GM12874 (cell line): ENCODE results near the gene PDE6B.

Experiments
- TF ChIP-seq, protein P1 (sequence below): IDR thresholded peaks from 2 replicates; pipeline ENCODE4 v1.5.1; 2011; ENCODE audit warnings: low read depth, mild to moderate bottlenecking, control low read depth, low read length, moderate library complexity; ENCODE audit not compliant: insufficient read depth

The PDE6B gene

DNA sequence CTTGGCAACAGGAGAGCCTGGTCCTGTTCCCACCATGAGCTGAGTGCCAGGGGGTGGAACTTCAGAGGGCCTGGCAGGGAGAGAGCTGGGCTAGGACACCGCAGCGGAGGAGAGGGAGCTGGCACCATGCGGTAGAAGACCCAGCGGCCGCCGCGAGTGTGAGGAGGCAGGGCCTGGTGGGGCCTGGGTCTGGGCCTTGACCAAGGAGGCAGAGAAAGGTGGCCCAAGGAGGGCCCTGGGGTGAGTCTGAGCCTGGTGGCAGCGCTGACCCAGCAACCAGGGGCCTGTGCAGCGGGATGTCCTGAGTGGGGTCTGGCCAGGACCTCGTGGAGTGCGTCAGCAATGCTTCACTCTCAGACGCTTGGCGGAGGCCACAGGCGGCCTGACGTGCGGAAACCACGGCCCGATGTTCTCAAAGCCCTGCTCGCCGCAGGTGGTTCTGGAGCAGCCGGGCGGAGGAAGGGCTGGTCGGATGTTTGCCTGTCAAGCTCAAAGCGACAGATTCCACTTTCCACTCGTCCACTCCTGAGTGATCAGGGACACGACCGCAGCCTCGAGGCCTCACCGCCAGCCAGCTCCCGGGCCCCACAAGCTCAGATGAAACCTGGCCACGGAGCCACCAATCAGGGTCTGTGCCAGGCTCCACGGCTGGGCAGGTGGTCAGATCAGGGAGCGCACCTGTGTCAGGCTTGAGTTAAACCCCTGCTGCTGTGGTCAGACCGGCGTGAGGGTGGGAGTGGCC is 27.9 kb downstream of the PDE6B start:
- TF ChIP-seq, protein P1, sequence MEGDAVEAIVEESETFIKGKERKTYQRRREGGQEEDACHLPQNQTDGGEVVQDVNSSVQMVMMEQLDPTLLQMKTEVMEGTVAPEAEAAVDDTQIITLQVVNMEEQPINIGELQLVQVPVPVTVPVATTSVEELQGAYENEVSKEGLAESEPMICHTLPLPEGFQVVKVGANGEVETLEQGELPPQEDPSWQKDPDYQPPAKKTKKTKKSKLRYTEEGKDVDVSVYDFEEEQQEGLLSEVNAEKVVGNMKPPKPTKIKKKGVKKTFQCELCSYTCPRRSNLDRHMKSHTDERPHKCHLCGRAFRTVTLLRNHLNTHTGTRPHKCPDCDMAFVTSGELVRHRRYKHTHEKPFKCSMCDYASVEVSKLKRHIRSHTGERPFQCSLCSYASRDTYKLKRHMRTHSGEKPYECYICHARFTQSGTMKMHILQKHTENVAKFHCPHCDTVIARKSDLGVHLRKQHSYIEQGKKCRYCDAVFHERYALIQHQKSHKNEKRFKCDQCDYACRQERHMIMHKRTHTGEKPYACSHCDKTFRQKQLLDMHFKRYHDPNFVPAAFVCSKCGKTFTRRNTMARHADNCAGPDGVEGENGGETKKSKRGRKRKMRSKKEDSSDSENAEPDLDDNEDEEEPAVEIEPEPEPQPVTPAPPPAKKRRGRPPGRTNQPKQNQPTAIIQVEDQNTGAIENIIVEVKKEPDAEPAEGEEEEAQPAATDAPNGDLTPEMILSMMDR = no peak

GRCh38 chr4:653831-654502 is 28.6 kb downstream of the PDE6B start:
- TF ChIP-seq, protein P1 = no peak

- TF ChIP-seq, protein P1 = no peak
Observed at GRCh38 chr4:654503-654845, 29.1 kb downstream of the PDE6B start.

DNA sequence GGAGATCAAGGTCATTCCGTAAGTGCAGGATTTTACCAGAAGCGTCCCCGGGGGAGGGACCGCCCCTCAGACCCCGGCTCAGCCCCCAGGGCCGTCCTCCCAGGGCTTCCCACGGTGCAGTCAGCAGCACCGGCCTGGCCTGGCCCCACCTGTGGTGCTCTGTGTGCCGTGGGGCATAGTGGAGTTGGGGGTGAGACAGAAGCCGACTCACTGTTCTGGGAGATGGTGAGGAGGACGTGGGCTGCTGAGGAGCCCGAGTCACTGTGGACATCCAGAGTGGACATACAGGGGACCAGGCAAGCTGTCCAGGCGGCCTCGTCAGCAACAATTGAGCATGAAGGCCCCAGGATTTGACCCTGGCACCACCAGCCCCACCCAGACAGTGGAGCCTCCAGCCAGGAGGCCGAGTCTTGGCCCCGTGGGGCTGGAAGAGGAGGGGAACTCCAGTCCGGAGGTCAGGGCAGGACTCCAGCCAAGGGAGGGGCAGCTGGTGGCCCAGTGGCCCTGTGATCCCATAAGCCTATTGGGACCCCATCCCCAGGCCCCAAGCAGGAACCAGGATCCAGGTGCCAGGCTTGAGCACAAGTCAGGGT is 29.6 kb downstream of the PDE6B start:
- TF ChIP-seq, protein P1 = no peak

DNA sequence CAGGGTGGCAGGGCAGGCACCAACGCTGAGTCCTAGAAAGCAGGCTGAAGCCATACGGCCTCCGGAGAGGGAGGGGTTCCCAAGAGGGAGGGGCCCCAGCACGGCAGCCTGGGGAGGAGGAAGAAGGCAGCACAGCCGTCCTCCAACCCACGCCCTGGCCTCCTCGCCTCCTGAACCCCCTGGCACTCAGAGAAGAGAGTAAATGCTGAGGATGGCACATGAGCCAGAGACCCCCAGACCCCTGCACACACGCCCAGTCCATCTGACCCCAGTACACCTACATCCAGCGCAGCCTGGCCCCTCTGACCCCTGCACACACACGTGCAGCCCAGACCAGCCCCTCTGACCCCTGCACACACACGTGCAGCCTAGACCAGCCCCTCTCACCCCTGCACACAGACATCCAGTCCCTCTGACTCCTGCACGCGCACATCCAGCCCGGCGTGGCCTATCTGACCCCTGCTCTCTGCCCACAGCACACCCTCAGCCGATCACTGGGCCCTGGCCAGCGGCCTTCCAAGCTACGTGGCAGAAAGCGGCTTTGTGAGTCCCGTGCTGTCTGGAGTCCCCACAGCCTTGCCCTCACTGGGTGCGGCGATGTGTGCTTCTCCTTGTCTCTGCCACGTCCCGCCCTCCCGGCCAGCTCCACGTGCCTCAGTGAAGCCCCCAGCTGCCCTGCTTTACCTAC is 30.2 kb downstream of the PDE6B start:
- TF ChIP-seq, protein P1 = no peak

DNA sequence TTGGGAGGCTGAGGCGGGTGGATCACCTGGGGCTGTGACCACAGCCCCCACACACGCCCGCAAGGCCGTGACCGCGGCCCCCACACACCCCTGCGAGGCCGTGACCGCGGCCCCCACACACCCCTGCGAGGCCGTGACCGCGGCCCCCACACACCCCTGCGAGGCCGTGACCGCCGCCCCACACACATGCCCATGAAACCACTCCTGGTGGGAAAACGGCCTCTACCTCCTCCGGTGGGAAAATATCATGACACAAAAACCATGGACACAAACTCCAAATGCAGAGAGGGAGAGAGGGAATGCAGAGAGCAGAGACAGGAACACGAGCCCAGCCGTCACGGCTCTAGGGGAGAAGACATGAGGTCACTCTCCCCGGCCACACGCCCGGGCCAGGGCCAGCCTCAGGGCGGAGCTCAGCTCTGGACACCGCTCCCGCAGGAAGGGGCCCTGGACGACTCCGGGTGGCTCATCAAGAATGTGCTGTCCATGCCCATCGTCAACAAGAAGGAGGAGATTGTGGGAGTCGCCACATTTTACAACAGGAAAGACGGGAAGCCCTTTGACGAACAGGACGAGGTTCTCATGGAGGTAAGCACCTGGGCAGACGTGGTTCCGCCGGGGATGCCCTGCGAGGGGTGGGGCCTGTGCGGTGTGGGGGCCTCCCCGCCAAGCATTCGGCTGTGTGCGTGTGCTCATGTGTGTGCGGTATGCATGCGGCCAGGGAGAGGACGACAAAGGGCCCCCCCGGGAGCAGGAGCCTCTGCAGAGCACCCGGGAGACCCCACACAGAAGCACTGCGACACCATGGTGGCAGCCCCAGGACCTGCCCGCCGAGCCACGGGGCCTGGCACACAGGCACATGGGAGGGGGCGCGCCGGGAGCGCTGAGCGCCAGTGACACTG is 31.3 kb downstream of the PDE6B start:
- TF ChIP-seq, protein P1 = no peak
